OCI-M2 (cell line): ENCODE measurements around the gene MUS81.

ENCODE experiments used
- DNase-seq: peaks from one replicate; lab custom pipeline; 2025; ENCODE audit not compliant: unreplicated experiment; lab: John Stamatoyannopoulos, UW

Gene MUS81

DNA sequence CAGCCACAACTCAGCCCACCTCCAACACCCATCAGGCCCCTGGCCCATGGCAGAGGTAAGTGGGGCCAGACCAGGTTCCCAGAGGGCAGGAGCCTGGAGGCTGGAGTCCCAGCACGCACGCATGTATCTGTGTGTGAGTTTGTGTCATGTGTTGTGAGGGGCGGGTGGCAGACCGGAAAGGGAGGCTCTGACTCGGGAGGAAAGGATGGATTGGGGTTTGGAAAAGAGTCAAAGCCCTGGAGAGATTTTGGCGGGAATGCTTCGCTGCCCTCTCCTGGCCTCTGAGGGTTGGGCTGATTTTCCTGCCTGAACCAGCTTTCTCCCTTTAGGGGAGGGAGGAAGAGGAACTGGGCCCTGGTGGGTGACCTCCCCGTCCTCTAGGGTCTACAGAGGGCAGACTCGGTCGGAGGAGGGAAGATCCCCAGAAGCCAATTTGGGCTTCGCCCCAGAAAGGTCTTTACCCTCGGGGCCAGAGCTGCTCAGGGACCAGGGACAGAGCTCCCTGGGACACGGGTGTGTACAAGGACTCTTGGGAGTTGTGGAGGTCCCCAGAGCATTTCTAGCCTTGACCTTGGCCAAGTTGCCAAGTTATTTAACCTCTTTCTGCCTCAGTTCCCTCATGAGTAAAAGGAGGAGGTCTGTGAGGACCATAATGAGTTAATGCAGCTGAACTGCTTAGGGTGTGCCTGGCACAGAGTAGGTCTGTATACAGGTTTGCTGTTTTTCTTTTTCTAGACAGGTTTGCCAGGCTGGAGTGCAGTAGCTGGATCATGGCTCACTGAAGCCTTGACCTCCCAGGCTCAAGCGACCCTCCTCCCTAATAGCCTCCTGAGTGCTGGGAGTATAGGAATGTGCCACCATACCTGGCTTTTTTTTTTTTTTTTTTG is 51.7 kb downstream of the MUS81 start:
- no peak for DNase-seq

DNA sequence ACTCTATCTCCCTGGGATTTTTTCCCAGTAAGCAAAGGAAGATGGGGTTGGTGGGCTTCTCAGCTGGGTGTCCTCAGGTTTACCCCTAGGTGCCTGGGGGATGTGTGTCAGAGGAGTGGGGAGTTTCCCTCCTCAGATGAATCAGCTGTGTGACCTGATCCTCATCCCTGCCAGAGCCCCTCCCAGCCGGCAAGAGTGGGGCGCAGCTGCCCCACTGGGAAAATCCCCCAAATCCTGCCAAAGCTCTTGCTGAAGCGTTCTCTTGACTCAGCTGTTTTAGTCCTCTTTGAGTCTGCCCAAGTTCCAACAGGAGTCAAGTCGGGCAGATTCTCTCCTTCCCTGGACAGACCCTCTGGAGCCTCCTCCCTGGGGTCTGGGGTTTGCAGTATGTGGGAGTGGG is 52.6 kb downstream of the MUS81 start:
- DNase-seq: no peak

DNA sequence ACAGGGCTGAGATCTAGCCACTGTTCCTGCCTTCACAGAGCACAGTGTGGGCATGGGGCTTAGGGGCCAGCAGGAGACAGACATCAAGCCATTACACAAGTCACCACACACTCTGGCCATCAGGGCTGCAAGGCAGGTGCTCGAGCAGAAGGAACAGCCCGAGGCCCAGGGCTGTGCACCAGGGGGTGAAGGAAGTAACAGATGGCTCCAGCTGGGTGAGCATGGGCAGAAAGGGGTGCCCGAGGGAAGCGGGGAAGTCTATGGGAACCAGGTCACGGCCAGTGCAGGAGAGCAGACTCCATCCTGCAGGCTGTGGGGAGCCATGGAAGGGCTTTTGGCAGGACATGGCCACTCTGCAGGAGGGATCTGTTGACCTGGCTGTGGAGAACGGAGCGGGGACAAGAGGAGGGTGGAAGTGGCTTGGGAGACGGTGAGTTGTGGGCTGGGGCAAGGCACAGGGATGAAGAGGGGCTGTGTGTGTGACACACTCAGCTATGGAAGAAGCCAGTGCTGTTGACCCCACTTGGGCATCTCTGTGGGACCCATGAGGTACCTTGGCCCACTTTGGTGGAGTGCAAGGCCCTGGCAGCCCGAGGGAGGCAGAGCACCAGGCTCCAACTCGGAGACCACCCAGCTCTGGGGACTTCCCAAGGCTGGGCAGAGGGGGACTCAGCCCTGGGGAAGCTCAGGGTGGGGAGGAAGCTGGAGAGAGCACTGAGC is 55.0 kb downstream of the MUS81 start:
- no peak for DNase-seq

GRCh38 chr11:65915821-65916251 is 55.6 kb downstream of the MUS81 start:
- no peak for DNase-seq
